ENCODE data around the gene RCVRN.

RCVRN gene

GRCh38 chr17:9865586-9865985 lies 39.5 kb downstream of the RCVRN start:
- H3K4me3 ChIP-seq (ENCODE audit: low read length): no peak overlapping the region
- no peak for DNase-seq (ENCODE audit: low read depth)
- no peak for TF ChIP-seq CTCF (IDR thresholded peaks at IDR 0.05; ENCODE audit: insufficient read depth, low read depth, low read length, missing control alignments)

- no peak for TF ChIP-seq CTCF (IDR thresholded peaks at IDR 0.05; ENCODE audit: insufficient read depth, low read depth, low read length, missing control alignments)
- H3K4me3 ChIP-seq (ENCODE audit: low read length): no peak overlapping the region
- DNase-seq (ENCODE audit: low read depth): no peak
Measured at GRCh38 chr17:9862949-9863348, 42.1 kb downstream of the RCVRN start.

- TF ChIP-seq CTCF (IDR thresholded peaks at IDR 0.05; ENCODE audit: insufficient read depth, low read depth, low read length, missing control alignments): no peak
- H3K4me3 ChIP-seq (ENCODE audit: low read length): no peak overlapping the region
- no peak for DNase-seq (ENCODE audit: low read depth)
Measured at GRCh38 chr17:9862220-9862619, 42.9 kb downstream of the RCVRN start.

GRCh38 chr17:9860851-9861250 lies 44.2 kb downstream of the RCVRN start:
- TF ChIP-seq CTCF (IDR thresholded peaks at IDR 0.05; ENCODE audit: insufficient read depth, low read depth, low read length, missing control alignments): no peak
- H3K4me3 ChIP-seq (ENCODE audit: low read length): no peak overlapping the region
- no peak for DNase-seq (ENCODE audit: low read depth)

GRCh38 chr17:9859781-9860180 lies 45.3 kb downstream of the RCVRN start:
- TF ChIP-seq CTCF (IDR thresholded peaks at IDR 0.05; ENCODE audit: insufficient read depth, low read depth, low read length, missing control alignments): no peak
- H3K4me3 ChIP-seq (ENCODE audit: low read length): no peak overlapping the region
- no peak for DNase-seq (ENCODE audit: low read depth)

- no peak for TF ChIP-seq CTCF (IDR thresholded peaks at IDR 0.05; ENCODE audit: insufficient read depth, low read depth, low read length, missing control alignments)
- no peak for DNase-seq (ENCODE audit: low read depth)
Measured at GRCh38 chr17:9855036-9855435, 50.0 kb downstream of the RCVRN start.

GRCh38 chr17:9854255-9854654 lies 50.8 kb downstream of the RCVRN start:
- DNase-seq (ENCODE audit: low read depth): no peak
- TF ChIP-seq CTCF (IDR thresholded peaks at IDR 0.05; ENCODE audit: insufficient read depth, low read depth, low read length, missing control alignments): no peak
- H3K4me3 ChIP-seq (ENCODE audit: low read length): no peak overlapping the region

More at GRCh38 chr17:9855036-9855435, 50.0 kb downstream of the RCVRN start:
- no peak overlapping the region for H3K4me3 ChIP-seq (ENCODE audit: low read length)
